Liver (tissue), 9 donors: Measurements from ENCODE around the gene PRKD3. TPM values are rescaled to one million over a fixed set of nuclear protein-coding genes. Genes with fewer than 3 reads are reported as not detected.

Experiments
- DNase-seq: peaks from one replicate; pipeline ENCODE4 v3.0.0-alpha.2; 2017; ENCODE audit warnings: low spot score
- H3K27ac ChIP-seq, 2 donors: one replicate each; pipeline ENCODE4 v1.7.0; 2013; ENCODE audit warnings: inconsistent platforms in 2 of 2, low read length in 2 of 2, control low read depth in 1 of 2, low read depth in 1 of 2, mild to moderate bottlenecking in 1 of 2
- H3K27me3 ChIP-seq, 4 donors: one replicate each; pipeline versions ENCODE4 v1.6.1 to v1.7.0; 2013; ENCODE audit warnings: low read length in 3 of 4, inconsistent platforms in 1 of 4, mild to moderate bottlenecking in 1 of 4, moderate library complexity in 1 of 4; ENCODE audit not compliant: control insufficient read depth in 4 of 4, insufficient read depth in 4 of 4
- H3K36me3 ChIP-seq, 4 donors: one replicate each; pipeline versions ENCODE4 v1.6.1 to v1.7.0; 2013; ENCODE audit warnings: low read length in 3 of 4, mild to moderate bottlenecking in 3 of 4, low read depth in 1 of 4, moderate library complexity in 1 of 4; ENCODE audit not compliant: control insufficient read depth in 4 of 4, insufficient read depth in 3 of 4
- H3K4me1 ChIP-seq, 4 donors: one replicate each; pipeline versions ENCODE4 v1.6.1 to v1.7.0; 2013; ENCODE audit warnings: low read length in 3 of 4, mild to moderate bottlenecking in 3 of 4, moderate library complexity in 1 of 4; ENCODE audit not compliant: control insufficient read depth in 4 of 4, insufficient read depth in 4 of 4
- H3K4me3 ChIP-seq, 3 donors: one replicate each; pipeline versions ENCODE4 v1.6.1 to v1.7.0; 2013; ENCODE audit warnings: low read length in 3 of 3, control low read depth in 1 of 3, low read depth in 1 of 3, mild to moderate bottlenecking in 1 of 3
- H3K9ac ChIP-seq, 2 donors: one replicate each; pipeline ENCODE4 v1.7.0; 2013; ENCODE audit warnings: low read length in 2 of 2, mild to moderate bottlenecking in 2 of 2, moderate library complexity in 2 of 2, control low read depth in 1 of 2, low read depth in 1 of 2
- H3K9me3 ChIP-seq, 4 donors: one replicate each; pipeline versions ENCODE4 v1.6.1 to v1.7.0; 2013; ENCODE audit warnings: low read length in 3 of 4; ENCODE audit not compliant: control insufficient read depth in 4 of 4
- ATF3 ChIP-seq: IDR thresholded peaks from 2 replicates; pipeline ENCODE4 v1.6.1; 2016; ENCODE audit warnings: antibody characterized with exemption
- EGR1 ChIP-seq, 2 donors: IDR thresholded peaks; 2 replicates each; pipeline ENCODE4 v1.6.1; 2016 to 2018; ENCODE audit warnings: antibody characterized with exemption in 2 of 2, low read depth in 2 of 2
- FOXA1 ChIP-seq: IDR thresholded peaks from 2 replicates; pipeline ENCODE4 v1.6.1; 2016; ENCODE audit warnings: antibody characterized with exemption
- FOXA2 ChIP-seq: IDR thresholded peaks from 2 replicates; pipeline ENCODE4 v1.6.1; 2016; ENCODE audit warnings: antibody characterized with exemption
- GABPA ChIP-seq, 2 donors: IDR thresholded peaks in 1 of 2; conservative IDR thresholded peaks in 1 of 2; 2 replicates each; pipeline ENCODE4 v1.6.1; 2016; ENCODE audit warnings: antibody characterized with exemption in 2 of 2, mild to moderate bottlenecking in 1 of 2, moderate library complexity in 1 of 2
- HNF4A ChIP-seq, 2 donors: conservative IDR thresholded peaks; 2 replicates each; pipeline ENCODE4 v1.6.1; 2016; ENCODE audit warnings: antibody characterized with exemption in 2 of 2, mild to moderate bottlenecking in 2 of 2
- HNF4G ChIP-seq: IDR thresholded peaks from 2 replicates; pipeline ENCODE4 v1.6.1; 2016; ENCODE audit warnings: antibody characterized with exemption
- JUND ChIP-seq, 2 donors: IDR thresholded peaks; 2 replicates each; pipeline ENCODE4 v1.6.1; 2016; ENCODE audit warnings: antibody characterized with exemption in 2 of 2
- MAX ChIP-seq: IDR thresholded peaks from 2 replicates; pipeline ENCODE4 v1.6.1; 2016; ENCODE audit warnings: antibody characterized with exemption
- NR2F2 ChIP-seq: IDR thresholded peaks from 2 replicates; pipeline ENCODE4 v1.6.1; 2016; ENCODE audit warnings: antibody characterized with exemption
- RAD21 ChIP-seq, 2 donors: IDR thresholded peaks; 2 replicates each; pipeline ENCODE4 v1.6.1; 2016; ENCODE audit warnings: antibody characterized with exemption in 2 of 2, mild to moderate bottlenecking in 2 of 2
- RXRA ChIP-seq, 2 donors: IDR thresholded peaks; 2 replicates each; pipeline ENCODE4 v1.6.1; 2017 to 2018; ENCODE audit warnings: antibody characterized with exemption in 2 of 2, mild to moderate bottlenecking in 1 of 2
- SP1 ChIP-seq: IDR thresholded peaks from 2 replicates; pipeline ENCODE4 v1.6.1; 2018; ENCODE audit warnings: antibody characterized with exemption, mild to moderate bottlenecking
- TAF1 ChIP-seq: conservative IDR thresholded peaks from 2 replicates; pipeline ENCODE4 v1.6.1; 2016; ENCODE audit warnings: antibody characterized with exemption, mild to moderate bottlenecking
- WGBS: extraction: QIAGEN DNeasy Blood & Tissue Kit; methylation state at CpG from one replicate; pipeline ENCODE4 v1.1.7; 2013; 5-methylcytosine and 5-hydroxymethylcytosine counted together
- polyA plus RNA-seq, 2 donors: library from polyadenylated mRNA; stranded (reverse) in 1 of 2; unstranded in 1 of 2; fragments of 200-250 nt in 1 of 2; fragments of >200 nt in 1 of 2; fragmentation: Nextera tagmentation in 1 of 2; extraction: Ambion mirVana in 1 of 2; gene quantifications; one replicate each; pipeline versions ENCODE4 v1.2.1 to v1.2.3, GENCODE V29; 2013 to 2015
- total RNA-seq, 2 donors: library from RNA; depleted of rRNA; stranded (reverse); fragments of >200 nt; gene quantifications; one replicate each; pipeline ENCODE4 v1.2.3, GENCODE V29; 2014
- TF ChIP-seq, protein P1 (sequence below): IDR thresholded peaks from 2 replicates; pipeline ENCODE4 v1.6.1; 2016; ENCODE audit warnings: antibody characterized with exemption, mild to moderate bottlenecking
- TF ChIP-seq, protein P2 (sequence below): IDR thresholded peaks from 2 replicates; pipeline ENCODE4 v1.6.1; 2016; ENCODE audit warnings: antibody characterized with exemption
- TF ChIP-seq, protein P3 (sequence below): fragments of 150-350 bp; IDR thresholded peaks from 2 replicates; pipeline ENCODE4 v1.5.1; 2017; ENCODE audit warnings: improper control_type of control experiment, low read depth, low read length; ENCODE audit not compliant: missing input control
- donor health status: healthy.
- donor health status: healthy.
- donor health status: healthy.
- donor health status: healthy.
- donor health status: healthy.

The PRKD3 gene
- total and polyA plus RNA-seq, 4 donors, result 4.4 to 19.7 (median 8.1) TPM

- no peak for TF ChIP-seq GABPA (IDR thresholded peaks at IDR 0.05 in 1 of 2, conservative IDR thresholded peaks at IDR 0.05 in 1 of 2)
- TF ChIP-seq, protein P1, sequence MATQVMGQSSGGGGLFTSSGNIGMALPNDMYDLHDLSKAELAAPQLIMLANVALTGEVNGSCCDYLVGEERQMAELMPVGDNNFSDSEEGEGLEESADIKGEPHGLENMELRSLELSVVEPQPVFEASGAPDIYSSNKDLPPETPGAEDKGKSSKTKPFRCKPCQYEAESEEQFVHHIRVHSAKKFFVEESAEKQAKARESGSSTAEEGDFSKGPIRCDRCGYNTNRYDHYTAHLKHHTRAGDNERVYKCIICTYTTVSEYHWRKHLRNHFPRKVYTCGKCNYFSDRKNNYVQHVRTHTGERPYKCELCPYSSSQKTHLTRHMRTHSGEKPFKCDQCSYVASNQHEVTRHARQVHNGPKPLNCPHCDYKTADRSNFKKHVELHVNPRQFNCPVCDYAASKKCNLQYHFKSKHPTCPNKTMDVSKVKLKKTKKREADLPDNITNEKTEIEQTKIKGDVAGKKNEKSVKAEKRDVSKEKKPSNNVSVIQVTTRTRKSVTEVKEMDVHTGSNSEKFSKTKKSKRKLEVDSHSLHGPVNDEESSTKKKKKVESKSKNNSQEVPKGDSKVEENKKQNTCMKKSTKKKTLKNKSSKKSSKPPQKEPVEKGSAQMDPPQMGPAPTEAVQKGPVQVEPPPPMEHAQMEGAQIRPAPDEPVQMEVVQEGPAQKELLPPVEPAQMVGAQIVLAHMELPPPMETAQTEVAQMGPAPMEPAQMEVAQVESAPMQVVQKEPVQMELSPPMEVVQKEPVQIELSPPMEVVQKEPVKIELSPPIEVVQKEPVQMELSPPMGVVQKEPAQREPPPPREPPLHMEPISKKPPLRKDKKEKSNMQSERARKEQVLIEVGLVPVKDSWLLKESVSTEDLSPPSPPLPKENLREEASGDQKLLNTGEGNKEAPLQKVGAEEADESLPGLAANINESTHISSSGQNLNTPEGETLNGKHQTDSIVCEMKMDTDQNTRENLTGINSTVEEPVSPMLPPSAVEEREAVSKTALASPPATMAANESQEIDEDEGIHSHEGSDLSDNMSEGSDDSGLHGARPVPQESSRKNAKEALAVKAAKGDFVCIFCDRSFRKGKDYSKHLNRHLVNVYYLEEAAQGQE, result no peak
- no peak for TF ChIP-seq HNF4A (conservative IDR thresholded peaks at IDR 0.05)
- TF ChIP-seq EGR1 (IDR thresholded peaks at IDR 0.05; ENCODE audit: low read depth in 2 of 2), result no peak
- TF ChIP-seq HNF4G, result no peak
- no peak for TF ChIP-seq RAD21 (IDR thresholded peaks at IDR 0.05)
- TF ChIP-seq, protein P2, sequence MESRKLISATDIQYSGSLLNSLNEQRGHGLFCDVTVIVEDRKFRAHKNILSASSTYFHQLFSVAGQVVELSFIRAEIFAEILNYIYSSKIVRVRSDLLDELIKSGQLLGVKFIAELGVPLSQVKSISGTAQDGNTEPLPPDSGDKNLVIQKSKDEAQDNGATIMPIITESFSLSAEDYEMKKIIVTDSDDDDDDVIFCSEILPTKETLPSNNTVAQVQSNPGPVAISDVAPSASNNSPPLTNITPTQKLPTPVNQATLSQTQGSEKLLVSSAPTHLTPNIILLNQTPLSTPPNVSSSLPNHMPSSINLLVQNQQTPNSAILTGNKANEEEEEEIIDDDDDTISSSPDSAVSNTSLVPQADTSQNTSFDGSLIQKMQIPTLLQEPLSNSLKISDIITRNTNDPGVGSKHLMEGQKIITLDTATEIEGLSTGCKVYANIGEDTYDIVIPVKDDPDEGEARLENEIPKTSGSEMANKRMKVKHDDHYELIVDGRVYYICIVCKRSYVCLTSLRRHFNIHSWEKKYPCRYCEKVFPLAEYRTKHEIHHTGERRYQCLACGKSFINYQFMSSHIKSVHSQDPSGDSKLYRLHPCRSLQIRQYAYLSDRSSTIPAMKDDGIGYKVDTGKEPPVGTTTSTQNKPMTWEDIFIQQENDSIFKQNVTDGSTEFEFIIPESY, result no peak
- TF ChIP-seq MAX, result no peak
- TF ChIP-seq TAF1, result no peak
- no peak for TF ChIP-seq FOXA2
- TF ChIP-seq ATF3, result no peak
- TF ChIP-seq, protein P3, sequence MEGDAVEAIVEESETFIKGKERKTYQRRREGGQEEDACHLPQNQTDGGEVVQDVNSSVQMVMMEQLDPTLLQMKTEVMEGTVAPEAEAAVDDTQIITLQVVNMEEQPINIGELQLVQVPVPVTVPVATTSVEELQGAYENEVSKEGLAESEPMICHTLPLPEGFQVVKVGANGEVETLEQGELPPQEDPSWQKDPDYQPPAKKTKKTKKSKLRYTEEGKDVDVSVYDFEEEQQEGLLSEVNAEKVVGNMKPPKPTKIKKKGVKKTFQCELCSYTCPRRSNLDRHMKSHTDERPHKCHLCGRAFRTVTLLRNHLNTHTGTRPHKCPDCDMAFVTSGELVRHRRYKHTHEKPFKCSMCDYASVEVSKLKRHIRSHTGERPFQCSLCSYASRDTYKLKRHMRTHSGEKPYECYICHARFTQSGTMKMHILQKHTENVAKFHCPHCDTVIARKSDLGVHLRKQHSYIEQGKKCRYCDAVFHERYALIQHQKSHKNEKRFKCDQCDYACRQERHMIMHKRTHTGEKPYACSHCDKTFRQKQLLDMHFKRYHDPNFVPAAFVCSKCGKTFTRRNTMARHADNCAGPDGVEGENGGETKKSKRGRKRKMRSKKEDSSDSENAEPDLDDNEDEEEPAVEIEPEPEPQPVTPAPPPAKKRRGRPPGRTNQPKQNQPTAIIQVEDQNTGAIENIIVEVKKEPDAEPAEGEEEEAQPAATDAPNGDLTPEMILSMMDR, result no peak
- no peak for TF ChIP-seq SP1
- TF ChIP-seq RXRA (IDR thresholded peaks at IDR 0.05), result no peak
- TF ChIP-seq NR2F2, result no peak
- Histone ChIP-seq H3K9me3 (no peaks in the 10 kb centered on the region), H3K27me3 (no peaks in the 10 kb centered on the region), H3K4me1 (no peaks in the 10 kb centered on the region), H3K27ac (no peak overlapping the region), H3K36me3 (no peaks in the 10 kb centered on the region), H3K9ac (no peak overlapping the region), H3K4me3 (no peak overlapping the region)
- DNase-seq, result no peak
- WGBS, result 91% methylated on average over 5 of the region's 5 CpGs
Measured at GRCh38 chr2:37316181-37316580, 8.5 kb downstream of the PRKD3 start.

DNA sequence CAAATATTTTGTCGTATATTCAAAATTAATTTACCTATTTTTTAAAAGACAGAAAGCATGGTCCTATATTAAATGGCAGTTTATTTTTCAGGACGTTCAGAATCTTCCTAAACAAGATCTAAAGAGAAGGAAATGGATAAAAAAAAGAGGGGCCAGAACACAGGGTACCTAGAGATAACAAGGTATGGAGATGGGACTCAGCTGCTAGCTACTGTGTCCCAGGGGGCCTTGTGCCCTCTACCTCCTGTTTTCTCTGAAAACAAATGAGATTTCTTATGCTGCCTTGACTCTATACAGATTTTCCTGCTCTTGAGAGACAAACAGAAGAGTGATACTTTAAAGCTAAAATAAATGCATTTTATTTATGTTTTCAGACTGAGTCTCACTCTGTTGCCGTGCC, 9.3 kb downstream of the PRKD3 start:
- no peak overlapping the region for H3K27ac ChIP-seq
- no peak for DNase-seq
- no peaks in the 10 kb centered on the region for H3K27me3 ChIP-seq
- TF ChIP-seq HNF4A (conservative IDR thresholded peaks at IDR 0.05) (no peak), TAF1 (no peak), SP1 (no peak), FOXA2 (no peak), JUND (IDR thresholded peaks at IDR 0.05) (no peak), ATF3 (no peak), GABPA (IDR thresholded peaks at IDR 0.05 in 1 of 2, conservative IDR thresholded peaks at IDR 0.05 in 1 of 2) (no peak), HNF4G (no peak), FOXA1 (no peak)
- TF ChIP-seq, protein P3, result no peak
- TF ChIP-seq, protein P2, result no peak
- no peaks in the 10 kb centered on the region for H3K36me3 ChIP-seq
- 91% methylated on average over 3 of the region's 3 CpGs for WGBS
- H3K4me1 ChIP-seq, result no peaks in the 10 kb centered on the region
- H3K9me3 ChIP-seq, result no peaks in the 10 kb centered on the region
- no peak overlapping the region for H3K9ac ChIP-seq
- H3K4me3 ChIP-seq, result no peak overlapping the region
